H9 (cell line): ENCODE measurements around the gene INSRR. TPM values are rescaled to one million over a fixed set of nuclear protein-coding genes. Genes with fewer than 3 reads are reported as not detected.
A peak's percentile ranks its signal among the peaks of the same experiment; 100 is the strongest.

ENCODE experiments used
- DNase-seq: peaks from one replicate; pipeline ENCODE4 v3.0.0-alpha.2; 2017
- H2AFZ ChIP-seq: one replicate; pipeline ENCODE4 v1.6.1; 2013; ENCODE audit warnings: mild to moderate bottlenecking, low read length, control low read depth, moderate library complexity
- H2AK5ac ChIP-seq: 2 replicates; pipeline ENCODE4 v1.6.1; 2013; ENCODE audit warnings: low read length, control low read depth, mixed read lengths; ENCODE audit not compliant: insufficient read length
- H2BK120ac ChIP-seq: one replicate; pipeline ENCODE4 v1.6.1; 2013; ENCODE audit warnings: low read depth, mild to moderate bottlenecking, low read length, control low read depth, inconsistent platforms; ENCODE audit not compliant: poor library complexity, severe bottlenecking
- H2BK12ac ChIP-seq: 2 replicates; pipeline ENCODE4 v1.6.1; 2013; ENCODE audit warnings: low read length, control low read depth, mixed read lengths, low read depth; ENCODE audit not compliant: insufficient read length
- H2BK15ac ChIP-seq: 2 replicates; pipeline ENCODE4 v1.6.1; 2013; ENCODE audit warnings: low read depth, low read length, control low read depth
- H2BK20ac ChIP-seq: one replicate; pipeline ENCODE4 v1.6.1; 2013; ENCODE audit warnings: low read depth, mild to moderate bottlenecking, low read length, control low read depth, inconsistent platforms; ENCODE audit not compliant: poor library complexity, severe bottlenecking
- H2BK5ac ChIP-seq: 2 replicates; pipeline ENCODE4 v1.6.1; 2013; ENCODE audit warnings: low read length, control low read depth, mixed read lengths; ENCODE audit not compliant: insufficient read length
- H3K14ac ChIP-seq: 2 replicates; pipeline ENCODE4 v1.6.1; 2013; ENCODE audit warnings: low read length, control low read depth; ENCODE audit not compliant: insufficient read depth
- H3K18ac ChIP-seq: 2 replicates; pipeline ENCODE4 v1.6.1; 2013; ENCODE audit warnings: low read depth, mild to moderate bottlenecking, mixed read lengths, low read length, control low read depth; ENCODE audit not compliant: insufficient read length
- H3K23ac ChIP-seq: 2 replicates; pipeline ENCODE4 v1.6.1; 2013; ENCODE audit warnings: low read length, control low read depth, mixed read lengths, low read depth; ENCODE audit not compliant: insufficient read length
- H3K23me2 ChIP-seq: 2 replicates; pipeline ENCODE4 v1.6.1; 2013; ENCODE audit warnings: low read depth, mild to moderate bottlenecking, mixed read lengths, low read length, control low read depth; ENCODE audit not compliant: insufficient read length, poor library complexity, severe bottlenecking
- H3K27ac ChIP-seq: 2 replicates; pipeline ENCODE4 v1.5.1; 2013; ENCODE audit warnings: low read length, control low read depth, mixed read lengths, low read depth; ENCODE audit not compliant: insufficient read length
- H3K27me3 ChIP-seq: 2 replicates; pipeline ENCODE4 v1.6.1; 2013; ENCODE audit warnings: low read length, control low read depth, inconsistent platforms; ENCODE audit not compliant: insufficient read depth
- H3K4ac ChIP-seq: 2 replicates; pipeline ENCODE4 v1.6.1; 2013; ENCODE audit warnings: low read depth, mild to moderate bottlenecking, control low read depth, inconsistent platforms, low read length, moderate library complexity
- H3K4me1 ChIP-seq: 2 replicates; pipeline ENCODE4 v1.6.1; 2013; ENCODE audit warnings: low read length, control low read depth, inconsistent platforms; ENCODE audit not compliant: insufficient read depth
- H3K4me2 ChIP-seq: 2 replicates; pipeline ENCODE4 v1.6.1; 2013; ENCODE audit warnings: low read length, control low read depth, mixed read lengths; ENCODE audit not compliant: insufficient read length, insufficient read depth
- H3K56ac ChIP-seq: 2 replicates; pipeline ENCODE4 v1.6.1; 2013; ENCODE audit warnings: low read depth, mild to moderate bottlenecking, mixed read lengths, low read length, control low read depth; ENCODE audit not compliant: insufficient read length
- H3K79me1 ChIP-seq: 2 replicates; pipeline ENCODE4 v1.6.1; 2013; ENCODE audit warnings: low read depth, mild to moderate bottlenecking, moderate library complexity, low read length, control low read depth, inconsistent platforms; ENCODE audit not compliant: insufficient read depth, poor library complexity, severe bottlenecking
- H3K79me2 ChIP-seq: 2 replicates; pipeline ENCODE4 v1.6.1; 2013; ENCODE audit warnings: low read length, control low read depth, inconsistent platforms; ENCODE audit not compliant: insufficient read depth
- H3K9ac ChIP-seq: 2 replicates; pipeline ENCODE4 v1.6.1; 2013; ENCODE audit warnings: low read length, control low read depth, mixed read lengths; ENCODE audit not compliant: insufficient read length; ENCODE audit errors: extremely low read depth
- H3K9me3 ChIP-seq: one replicate; pipeline ENCODE4 v1.6.1; 2013; ENCODE audit warnings: low read depth, low read length, inconsistent platforms; ENCODE audit not compliant: control insufficient read depth
- H3T11ph ChIP-seq: one replicate; pipeline ENCODE4 v1.6.1; 2013; ENCODE audit warnings: mild to moderate bottlenecking, low read length, control low read depth, inconsistent platforms
- H4K20me1 ChIP-seq: one replicate; pipeline ENCODE4 v1.6.1; 2013; ENCODE audit not compliant: control insufficient read depth, insufficient read length, insufficient read depth
- H4K5ac ChIP-seq: 2 replicates; pipeline ENCODE4 v1.6.1; 2013; ENCODE audit warnings: low read depth, mild to moderate bottlenecking, mixed read lengths, low read length, control low read depth; ENCODE audit not compliant: insufficient read length
- H4K8ac ChIP-seq: replicated peaks from 2 replicates; pipeline ENCODE4 v1.6.1; 2013; ENCODE audit warnings: low read length, control low read depth, mixed read lengths, low read depth; ENCODE audit not compliant: insufficient read length
- H4K91ac ChIP-seq: 2 replicates; pipeline ENCODE4 v1.6.1; 2013; ENCODE audit warnings: low read depth, mild to moderate bottlenecking, moderate library complexity, mixed read lengths, low read length, control low read depth; ENCODE audit not compliant: insufficient read length
- H3K27ac Mint-ChIP-seq, 3 experiments: 2 replicates in 2 of 3; 3 replicates in 1 of 3; pipeline ENCODE4 v1.8.0; 2020 to 2021; ENCODE audit warnings: mixed read lengths in 3 of 3, mild to moderate bottlenecking in 1 of 3, moderate library complexity in 1 of 3
- H3K27me3 Mint-ChIP-seq: 2 replicates; pipeline ENCODE4 v1.8.0; 2021; ENCODE audit warnings: low read depth, mild to moderate bottlenecking, moderate library complexity, mixed read lengths
- H3K36me3 Mint-ChIP-seq, 3 experiments: 2 replicates in 2 of 3; 3 replicates in 1 of 3; pipeline ENCODE4 v1.8.0; 2020 to 2021; ENCODE audit warnings: low read depth in 3 of 3, mixed read lengths in 3 of 3; ENCODE audit not compliant: insufficient read depth in 1 of 3
- H3K4me1 Mint-ChIP-seq, 2 experiments: 2 replicates each; pipeline ENCODE4 v1.8.0; 2020; ENCODE audit warnings: mixed read lengths in 2 of 2
- H3K4me3 Mint-ChIP-seq, 2 experiments: 2 replicates in 1 of 2; 3 replicates in 1 of 2; pipeline ENCODE4 v1.8.0; 2020 to 2021; ENCODE audit warnings: mild to moderate bottlenecking in 2 of 2, mixed read lengths in 2 of 2, moderate library complexity in 1 of 2
- H3K9me3 Mint-ChIP-seq, 2 experiments: 2 replicates in 1 of 2; 3 replicates in 1 of 2; pipeline ENCODE4 v1.8.0; 2020; ENCODE audit warnings: mild to moderate bottlenecking in 2 of 2, mixed read lengths in 2 of 2, moderate library complexity in 1 of 2
- WGBS: extraction: QIAGEN DNeasy Blood & Tissue Kit; methylation state at CpG from one replicate; pipeline ENCODE4 v1.1.7; 2013; ENCODE audit warnings: missing lambda C conversion rate, low lambda C conversion rate, mixed read lengths; ENCODE audit not compliant: insufficient read length; ENCODE audit errors: extremely low coverage; 5-methylcytosine and 5-hydroxymethylcytosine counted together
- total RNA-seq: library from RNA; stranded (reverse); gene quantifications from 2 replicates; pipeline ENCODE4 v1.2.1, GENCODE V29; 2021
- TF ChIP-seq, protein P1 (sequence below): fragments of 200-600 bp; sonication (generic); conservative IDR thresholded peaks from 3 replicates; pipeline ENCODE4 v1.8.0; 2021; ENCODE audit warnings: antibody characterized with exemption, mild to moderate bottlenecking

The INSRR gene
- total RNA-seq, 1 experiment from 2014 or later: not detected

DNA sequence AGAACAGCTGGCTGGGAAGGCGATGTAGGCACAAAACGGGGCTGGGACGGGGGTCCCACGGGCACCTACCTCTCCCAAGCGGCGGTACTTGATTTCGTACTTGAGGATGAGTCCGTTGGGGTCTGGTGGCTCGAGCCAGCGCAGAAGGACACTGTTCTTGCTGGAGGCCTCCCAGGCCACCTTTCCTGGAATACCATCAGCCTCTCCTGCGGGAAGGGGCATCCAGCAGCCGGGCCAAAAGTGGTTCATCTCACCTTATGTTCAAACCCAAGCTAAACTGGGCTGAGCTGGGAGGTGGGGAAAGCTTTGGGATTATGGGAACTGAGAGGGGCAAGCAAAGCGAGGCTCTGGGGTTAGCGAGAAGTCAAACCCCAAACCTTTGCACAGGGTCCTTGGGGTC lies 14.3 kb downstream of the INSRR start:
- no peak overlapping the region for H4K8ac ChIP-seq
- Mint-ChIP-seq H3K27me3 (peaks cover 94% of the 10 kb centered on the region), H3K9me3 (no peaks in the 10 kb centered on the region; a peak in 1 of 5 replicates), H3K27ac (no peak overlapping the region; a peak in 1 of 7 replicates), H3K4me3 (peak overlapping the region; percentile 56 to 82), H3K4me1 (peaks cover 17 to 45% of the 10 kb centered on the region in 2 experiments), H3K36me3 (no peaks in the 10 kb centered on the region)
- no peak overlapping the region for H2AFZ ChIP-seq
- no peak overlapping the region for H2BK20ac ChIP-seq
- H3T11ph ChIP-seq: no peak overlapping the region
- peaks cover 65% of the 10 kb centered on the region for H3K27me3 ChIP-seq
- no peak overlapping the region for H3K18ac ChIP-seq
- no peak overlapping the region for H2BK120ac ChIP-seq
- no peaks in the 10 kb centered on the region for H4K20me1 ChIP-seq
- no peaks in the 10 kb centered on the region for H3K79me2 ChIP-seq
- no peak overlapping the region for H2AK5ac ChIP-seq
- H3K9ac ChIP-seq: no peak overlapping the region
- H3K9me3 ChIP-seq: no peaks in the 10 kb centered on the region
- H4K5ac ChIP-seq: no peak overlapping the region
- no CpG with 5 or more reads among the region's 14 CpGs for WGBS
- no peaks in the 10 kb centered on the region for H3K4me1 ChIP-seq
- H2BK15ac ChIP-seq: no peak overlapping the region
- no peak overlapping the region for H2BK12ac ChIP-seq
- no peak overlapping the region for H2BK5ac ChIP-seq
- H3K14ac ChIP-seq: no peak overlapping the region
- no peaks in the 10 kb centered on the region for H3K79me1 ChIP-seq
- TF ChIP-seq, protein P1, sequence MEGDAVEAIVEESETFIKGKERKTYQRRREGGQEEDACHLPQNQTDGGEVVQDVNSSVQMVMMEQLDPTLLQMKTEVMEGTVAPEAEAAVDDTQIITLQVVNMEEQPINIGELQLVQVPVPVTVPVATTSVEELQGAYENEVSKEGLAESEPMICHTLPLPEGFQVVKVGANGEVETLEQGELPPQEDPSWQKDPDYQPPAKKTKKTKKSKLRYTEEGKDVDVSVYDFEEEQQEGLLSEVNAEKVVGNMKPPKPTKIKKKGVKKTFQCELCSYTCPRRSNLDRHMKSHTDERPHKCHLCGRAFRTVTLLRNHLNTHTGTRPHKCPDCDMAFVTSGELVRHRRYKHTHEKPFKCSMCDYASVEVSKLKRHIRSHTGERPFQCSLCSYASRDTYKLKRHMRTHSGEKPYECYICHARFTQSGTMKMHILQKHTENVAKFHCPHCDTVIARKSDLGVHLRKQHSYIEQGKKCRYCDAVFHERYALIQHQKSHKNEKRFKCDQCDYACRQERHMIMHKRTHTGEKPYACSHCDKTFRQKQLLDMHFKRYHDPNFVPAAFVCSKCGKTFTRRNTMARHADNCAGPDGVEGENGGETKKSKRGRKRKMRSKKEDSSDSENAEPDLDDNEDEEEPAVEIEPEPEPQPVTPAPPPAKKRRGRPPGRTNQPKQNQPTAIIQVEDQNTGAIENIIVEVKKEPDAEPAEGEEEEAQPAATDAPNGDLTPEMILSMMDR: no peak
- H3K23ac ChIP-seq: no peak overlapping the region
- H3K27ac ChIP-seq: no peak overlapping the region
- H3K4me2 ChIP-seq: peak overlapping the region; percentile 50
- no peak overlapping the region for H3K56ac ChIP-seq
- no peak overlapping the region for H4K91ac ChIP-seq
- H3K4ac ChIP-seq: no peak overlapping the region
- peaks cover 14% of the 10 kb centered on the region for H3K23me2 ChIP-seq
- DNase-seq: no peak
